OCI-LY3 (cell line): ENCODE measurements around the gene IGFN1.

Source experiments
- H2AFZ ChIP-seq: fragments of 200-600, 300-600 bp; shearing (Covaris generic); 2 replicates; pipeline ENCODE4 v1.6.0; 2014; ENCODE audit warnings: antibody characterized with exemption, low read depth, low read length
- H3K27ac ChIP-seq: fragments of 200-600, 300-600 bp; sonication (generic); 2 replicates; pipeline ENCODE4 v1.5.1; 2014; ENCODE audit warnings: mild to moderate bottlenecking, low read length, moderate library complexity, mixed read lengths
- H3K27me3 ChIP-seq: fragments of 200-600, 300-600 bp; sonication (generic); 2 replicates; pipeline ENCODE4 v1.6.1; 2014; ENCODE audit warnings: low read depth, low read length, mixed read lengths
- H3K36me3 ChIP-seq: fragments of 200-600, 300-600 bp; sonication (generic); replicated peaks from 2 replicates; pipeline ENCODE3; 2014; ENCODE audit warnings: low read depth, low read length, mixed read lengths
- H3K4me1 ChIP-seq: fragments of 300-600, 200-600 bp; sonication (generic); 2 replicates; pipeline ENCODE4 v1.6.1; 2014; ENCODE audit warnings: low read length, mixed read lengths
- H3K4me2 ChIP-seq: fragments of 200-600, 300-600 bp; sonication (generic); 2 replicates; pipeline ENCODE4 v1.6.1; 2014; ENCODE audit warnings: low read length, mixed read lengths
- H3K4me3 ChIP-seq: fragments of 300-600, 200-600 bp; sonication (generic); 2 replicates; pipeline ENCODE4 v1.5.1; 2014; ENCODE audit warnings: antibody characterized with exemption, mild to moderate bottlenecking, low read length, moderate library complexity
- H3K79me2 ChIP-seq: fragments of 300-600, 200-600 bp; shearing (Covaris generic); 2 replicates; pipeline ENCODE4 v1.6.1; 2014; ENCODE audit warnings: mild to moderate bottlenecking, low read length, mixed read lengths
- H3K9ac ChIP-seq: fragments of 300-600, 200-600 bp; shearing (Covaris generic); 2 replicates; pipeline ENCODE4 v1.6.0; 2014; ENCODE audit warnings: mild to moderate bottlenecking, low read length, moderate library complexity
- H3K9me3 ChIP-seq: fragments of 200-600, 300-600 bp; shearing (Covaris generic); 2 replicates; pipeline ENCODE4 v1.6.1; 2014; ENCODE audit warnings: low read length, mixed read lengths; ENCODE audit not compliant: insufficient read depth
- H4K20me1 ChIP-seq: fragments of 200-600, 300-600 bp; sonication (generic); 2 replicates; pipeline ENCODE4 v1.6.1; 2016; ENCODE audit warnings: low read length, mixed read lengths; ENCODE audit not compliant: insufficient read depth
- CTCF ChIP-seq: fragments of 200-600, 300-600 bp; sonication (generic); IDR thresholded peaks from 2 replicates; pipeline ENCODE4 v1.5.1; 2014; ENCODE audit warnings: antibody characterized with exemption, low read length, low read depth
- EZH2phosphoT487 ChIP-seq: fragments of 200-600 bp; shearing (Covaris generic); IDR thresholded peaks from 2 replicates; pipeline ENCODE4 v1.6.1; 2018; ENCODE audit warnings: antibody characterized with exemption, mixed run types, low read depth

IGFN1 gene

GRCh38 chr1:201261771-201262547 is 71.3 kb downstream of the IGFN1 start:
- no peaks in the 10 kb centered on the region for H3K36me3 ChIP-seq
- H2AFZ ChIP-seq: no peak overlapping the region
- no peak overlapping the region for H3K9ac ChIP-seq
- H3K27ac ChIP-seq: no peak overlapping the region
- H3K4me3 ChIP-seq: no peak overlapping the region
- H3K4me1 ChIP-seq: no peaks in the 10 kb centered on the region
- no peaks in the 10 kb centered on the region for H3K79me2 ChIP-seq
- TF ChIP-seq CTCF: no peak
- TF ChIP-seq EZH2phosphoT487: no peak
- no peaks in the 10 kb centered on the region for H4K20me1 ChIP-seq
- H3K9me3 ChIP-seq: no peaks in the 10 kb centered on the region
- H3K27me3 ChIP-seq: peaks cover 25% of the 10 kb centered on the region
- no peak overlapping the region for H3K4me2 ChIP-seq

GRCh38 chr1:201262963-201263608 is 72.5 kb downstream of the IGFN1 start:
- Histone ChIP-seq H2AFZ (no peak overlapping the region), H3K9me3 (no peaks in the 10 kb centered on the region), H3K27me3 (peaks cover 36% of the 10 kb centered on the region), H3K9ac (no peak overlapping the region), H3K27ac (no peak overlapping the region), H3K4me3 (no peak overlapping the region), H3K4me1 (no peaks in the 10 kb centered on the region), H3K4me2 (no peak overlapping the region), H4K20me1 (no peaks in the 10 kb centered on the region), H3K36me3 (no peaks in the 10 kb centered on the region), H3K79me2 (no peaks in the 10 kb centered on the region)
- TF ChIP-seq CTCF (no peak), EZH2phosphoT487 (no peak)

- no peak overlapping the region for H2AFZ ChIP-seq
- H3K79me2 ChIP-seq: no peaks in the 10 kb centered on the region
- peaks cover 45% of the 10 kb centered on the region for H3K27me3 ChIP-seq
- no peaks in the 10 kb centered on the region for H4K20me1 ChIP-seq
- no peak overlapping the region for H3K4me3 ChIP-seq
- no peaks in the 10 kb centered on the region for H3K9me3 ChIP-seq
- TF ChIP-seq CTCF (no peak), EZH2phosphoT487 (no peak)
- no peaks in the 10 kb centered on the region for H3K36me3 ChIP-seq
- H3K9ac ChIP-seq: no peak overlapping the region
- no peak overlapping the region for H3K27ac ChIP-seq
- no peaks in the 10 kb centered on the region for H3K4me1 ChIP-seq
- H3K4me2 ChIP-seq: no peak overlapping the region
Observed at GRCh38 chr1:201264072-201264471, 73.4 kb downstream of the IGFN1 start.

- Histone ChIP-seq H3K9ac (no peak overlapping the region), H3K4me1 (no peaks in the 10 kb centered on the region), H3K27ac (no peak overlapping the region), H4K20me1 (no peaks in the 10 kb centered on the region), H3K27me3 (peaks cover 49% of the 10 kb centered on the region), H3K9me3 (no peaks in the 10 kb centered on the region), H3K4me2 (no peak overlapping the region), H3K36me3 (no peaks in the 10 kb centered on the region), H3K4me3 (no peak overlapping the region), H2AFZ (no peak overlapping the region), H3K79me2 (no peaks in the 10 kb centered on the region)
- TF ChIP-seq CTCF: no peak
Observed at GRCh38 chr1:201264554-201264953, 73.9 kb downstream of the IGFN1 start.
